Trophoblast cell (in vitro differentiated cells and primary cell): ENCODE results near the gene SETD1B.

ENCODE experiments used
- DNase-seq, 2 donors: peaks; one replicate each; pipeline ENCODE4 v3.0.0-alpha.2; 2016
- H2AFZ ChIP-seq: 2 replicates; pipeline ENCODE4 v1.6.1; 2013; ENCODE audit warnings: low read length, moderate library complexity, mild to moderate bottlenecking; ENCODE audit not compliant: insufficient read depth, poor library complexity
- H2AK5ac ChIP-seq: 2 replicates; pipeline ENCODE4 v1.6.1; 2013; ENCODE audit warnings: mild to moderate bottlenecking, low read length
- H2BK120ac ChIP-seq: 2 replicates; pipeline ENCODE4 v1.6.1; 2013; ENCODE audit warnings: low read length, mild to moderate bottlenecking, moderate library complexity; ENCODE audit not compliant: insufficient read depth, poor library complexity
- H2BK12ac ChIP-seq: 2 replicates; pipeline ENCODE4 v1.6.1; 2013; ENCODE audit warnings: mild to moderate bottlenecking, low read length, moderate library complexity
- H2BK5ac ChIP-seq: 2 replicates; pipeline ENCODE4 v1.6.1; 2013; ENCODE audit warnings: low read length, low read depth, moderate library complexity, mild to moderate bottlenecking; ENCODE audit not compliant: poor library complexity
- H3K14ac ChIP-seq: 2 replicates; pipeline ENCODE4 v1.6.1; 2013; ENCODE audit warnings: mild to moderate bottlenecking, low read length
- H3K18ac ChIP-seq: 2 replicates; pipeline ENCODE4 v1.6.1; 2013; ENCODE audit warnings: mild to moderate bottlenecking, low read length
- H3K23ac ChIP-seq: 2 replicates; pipeline ENCODE4 v1.6.1; 2013; ENCODE audit warnings: low read length
- H3K27ac ChIP-seq: 2 replicates; pipeline ENCODE4 v1.5.1; 2013; ENCODE audit warnings: low read depth, mild to moderate bottlenecking, inconsistent platforms, low read length, moderate library complexity
- H3K27me3 ChIP-seq: 2 replicates; pipeline ENCODE4 v1.6.1; 2013; ENCODE audit warnings: inconsistent platforms, mild to moderate bottlenecking, low read length, moderate library complexity; ENCODE audit not compliant: insufficient read depth
- H3K36me3 ChIP-seq, 2 experiments: 1 replicate in 1 of 2; 2 replicates in 1 of 2; pipeline ENCODE4 v1.6.1; 2013; ENCODE audit warnings: low read length in 2 of 2, mild to moderate bottlenecking in 2 of 2, moderate library complexity in 1 of 2; ENCODE audit not compliant: insufficient read depth in 2 of 2, control insufficient read depth in 1 of 2
- H3K4ac ChIP-seq: 2 replicates; pipeline ENCODE4 v1.6.1; 2013; ENCODE audit warnings: low read depth, mild to moderate bottlenecking, low read length, moderate library complexity
- H3K4me1 ChIP-seq, 2 experiments: 1 replicate in 1 of 2; 2 replicates in 1 of 2; pipeline ENCODE4 v1.6.1; 2013; ENCODE audit warnings: low read length in 2 of 2, mild to moderate bottlenecking in 2 of 2, moderate library complexity in 1 of 2; ENCODE audit not compliant: insufficient read depth in 2 of 2, control insufficient read depth in 1 of 2
- H3K4me2 ChIP-seq: 2 replicates; pipeline ENCODE4 v1.6.1; 2013; ENCODE audit warnings: inconsistent platforms, mild to moderate bottlenecking, low read length, moderate library complexity
- H3K4me3 ChIP-seq: 2 replicates; pipeline ENCODE4 v1.5.1; 2013; ENCODE audit warnings: mild to moderate bottlenecking, low read depth, low read length, inconsistent platforms
- H3K79me1 ChIP-seq: one replicate; pipeline ENCODE4 v1.6.1; 2013; ENCODE audit warnings: low read length
- H3K79me2 ChIP-seq: 2 replicates; pipeline ENCODE4 v1.6.1; 2013; ENCODE audit warnings: low read length, mild to moderate bottlenecking; ENCODE audit not compliant: control insufficient read depth, insufficient read depth, poor library complexity
- H3K9ac ChIP-seq: 2 replicates; pipeline ENCODE4 v1.6.1; 2013; ENCODE audit warnings: mild to moderate bottlenecking, low read length
- H3K9me3 ChIP-seq: 2 replicates; pipeline ENCODE4 v1.6.1; 2013; ENCODE audit warnings: low read depth, mild to moderate bottlenecking, control low read depth, inconsistent platforms, low read length; ENCODE audit not compliant: insufficient read depth
- H4K12ac ChIP-seq: 2 replicates; pipeline ENCODE4 v1.6.1; 2013; ENCODE audit warnings: low read depth, mild to moderate bottlenecking, low read length, moderate library complexity
- H4K8ac ChIP-seq: 2 replicates; pipeline ENCODE4 v1.6.1; 2013; ENCODE audit warnings: low read depth, mild to moderate bottlenecking, low read length, moderate library complexity
- H4K91ac ChIP-seq: one replicate; pipeline ENCODE4 v1.6.1; 2013; ENCODE audit warnings: low read depth, mild to moderate bottlenecking, low read length, moderate library complexity
- WGBS: extraction: QIAGEN DNeasy Blood & Tissue Kit; methylation state at CpG from one replicate; pipeline ENCODE4 v1.1.7; 2013; ENCODE audit warnings: missing lambda C conversion rate; ENCODE audit not compliant: insufficient read length, insufficient coverage; ENCODE audit errors: extremely low coverage; 5-methylcytosine and 5-hydroxymethylcytosine counted together

SETD1B gene

DNA sequence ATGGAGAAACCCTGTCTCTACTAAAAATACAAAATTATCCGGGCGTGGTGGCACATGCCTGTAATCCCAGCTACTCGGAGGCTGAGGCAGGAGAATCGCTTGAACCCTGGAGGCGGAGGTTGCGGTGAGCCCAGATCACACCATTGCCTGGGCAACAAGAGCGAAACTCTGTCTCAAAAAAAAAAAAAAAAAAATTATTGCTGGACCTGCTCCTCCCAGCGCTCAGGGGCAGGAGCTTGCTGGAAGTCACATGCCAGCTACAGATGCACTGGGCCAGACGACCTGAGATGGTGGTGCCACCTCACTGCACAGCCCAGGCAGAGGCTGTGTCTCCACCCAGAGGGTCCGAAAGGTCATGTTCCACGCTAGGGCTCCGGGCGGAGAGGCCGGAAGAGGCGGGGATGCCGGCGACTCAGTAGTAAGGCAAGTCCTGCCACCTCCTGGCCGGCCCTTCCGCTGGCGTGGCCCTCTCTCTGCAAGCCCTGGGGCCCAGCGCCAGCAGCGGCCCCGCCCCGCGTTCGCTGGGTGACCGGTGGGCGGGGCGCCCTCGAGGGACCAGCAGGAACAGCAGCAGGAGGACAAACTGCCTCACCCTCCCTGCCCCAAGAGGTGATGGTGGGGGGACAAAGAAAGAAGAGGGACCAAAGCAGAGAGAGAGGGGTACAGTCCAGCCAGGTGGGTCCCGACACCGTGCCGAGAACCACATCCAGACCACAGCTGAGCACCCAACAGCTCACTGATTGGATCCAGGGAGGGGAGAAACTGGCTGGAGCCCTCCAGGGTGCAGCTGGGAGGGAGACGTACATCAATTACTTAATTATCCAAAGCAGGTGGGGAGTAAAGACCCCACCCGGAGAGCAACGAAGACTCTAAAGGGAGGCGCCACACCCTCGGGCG, 6.7 kb upstream of the SETD1B start:
- H3K4ac ChIP-seq: peak overlapping the region; percentile 41
- WGBS: no CpG with 5 or more reads among the region's 39 CpGs
- H3K23ac ChIP-seq: no peak overlapping the region
- peak overlapping the region; percentile 37 for H3K4me2 ChIP-seq
- H3K4me3 ChIP-seq: no peak overlapping the region
- peak overlapping the region; percentile 57 for H3K18ac ChIP-seq
- peak overlapping the region; percentile 12 for H4K8ac ChIP-seq
- no peak overlapping the region for H2AFZ ChIP-seq
- H3K4me1 ChIP-seq: peaks cover 39 to 48% of the 10 kb centered on the region in 2 experiments
- no peaks in the 10 kb centered on the region for H3K27me3 ChIP-seq
- peak overlapping the region; percentile 18 for H2AK5ac ChIP-seq
- peak overlapping the region; percentile 39 for H4K12ac ChIP-seq
- peaks cover 34% of the 10 kb centered on the region for H3K79me2 ChIP-seq
- peaks cover 18 to 31% of the 10 kb centered on the region in 2 experiments for H3K36me3 ChIP-seq
- no peaks in the 10 kb centered on the region for H3K9me3 ChIP-seq
- H3K9ac ChIP-seq: no peak overlapping the region
- H4K91ac ChIP-seq: no peak overlapping the region
- H3K27ac ChIP-seq: peak overlapping the region; percentile 66
- no peak overlapping the region for H2BK12ac ChIP-seq
- peak overlapping the region; percentile 34 for H2BK120ac ChIP-seq
- peak; percentile 98 for DNase-seq
- H2BK5ac ChIP-seq: peak overlapping the region; percentile 10
- peaks cover 51% of the 10 kb centered on the region for H3K79me1 ChIP-seq
- H3K14ac ChIP-seq: peak overlapping the region; percentile 4

DNA sequence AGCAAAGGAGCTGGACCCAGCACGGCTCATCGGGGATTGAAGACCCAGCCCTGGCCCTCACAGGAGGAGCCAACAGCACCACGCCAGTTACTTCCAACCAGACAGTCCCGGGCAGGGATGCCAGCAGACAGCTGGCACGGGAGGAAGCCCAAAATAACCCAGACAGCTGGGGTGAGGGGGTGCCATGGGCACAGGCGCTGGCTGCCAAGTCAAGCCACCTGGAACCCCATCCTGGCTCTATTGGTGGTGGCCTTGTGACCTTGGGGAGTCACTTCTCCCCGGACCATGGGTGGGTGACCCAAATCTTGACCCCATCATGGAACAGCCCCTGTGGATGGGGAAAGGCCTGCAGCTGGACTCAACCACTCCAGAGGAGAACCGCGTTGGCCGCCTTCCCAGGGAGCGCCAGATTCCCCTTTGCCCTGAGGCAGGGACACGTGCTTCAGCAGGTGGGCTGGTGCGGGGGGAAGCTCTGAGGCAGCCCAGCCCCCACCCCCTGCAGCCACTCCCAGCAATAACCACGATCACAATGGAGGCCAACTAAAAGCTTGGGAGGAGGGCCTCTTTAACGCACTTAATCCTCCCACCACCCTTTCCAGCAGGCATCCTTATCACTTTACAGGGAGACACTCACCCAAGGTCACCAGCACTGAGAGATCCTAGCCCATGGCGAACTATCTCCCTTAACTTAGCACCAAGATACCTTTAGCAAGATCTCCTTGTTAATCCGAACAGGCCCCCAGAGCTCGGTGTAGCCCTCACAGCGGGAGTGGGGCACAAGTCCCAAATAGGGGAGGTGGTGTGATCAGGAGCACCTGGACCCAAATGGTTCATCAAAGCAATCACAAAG, 5.6 kb upstream of the SETD1B start:
- H3K18ac ChIP-seq: peak overlapping the region; percentile 12
- H3K9me3 ChIP-seq: no peaks in the 10 kb centered on the region
- peak overlapping the region; percentile 25 for H3K9ac ChIP-seq
- H4K12ac ChIP-seq: peak overlapping the region; percentile 32
- H3K14ac ChIP-seq: peak overlapping the region; percentile 36
- H3K23ac ChIP-seq: no peak overlapping the region
- peaks cover 52% of the 10 kb centered on the region for H3K79me1 ChIP-seq
- peak overlapping the region; percentile 47 for H4K91ac ChIP-seq
- H3K27me3 ChIP-seq: no peaks in the 10 kb centered on the region
- H3K4ac ChIP-seq: peak overlapping the region; percentile 6
- H3K36me3 ChIP-seq: peaks cover 18 to 31% of the 10 kb centered on the region in 2 experiments
- peak overlapping the region; percentile 9 for H2BK120ac ChIP-seq
- peak overlapping the region; percentile 82 for H3K27ac ChIP-seq
- H2AK5ac ChIP-seq: no peak overlapping the region
- H2BK5ac ChIP-seq: peak overlapping the region; percentile 34
- peak overlapping the region; percentile 40 for H4K8ac ChIP-seq
- peak overlapping the region; percentile 63 for H3K4me2 ChIP-seq
- H2BK12ac ChIP-seq: peak overlapping the region; percentile 29
- peak in 1 of 2 donors; percentile 50 for DNase-seq
- no CpG with 5 or more reads among the region's 19 CpGs for WGBS
- no peak overlapping the region for H3K4me3 ChIP-seq
- H2AFZ ChIP-seq: no peak overlapping the region
- peaks cover 34% of the 10 kb centered on the region for H3K79me2 ChIP-seq
- peaks cover 31 to 47% of the 10 kb centered on the region in 2 experiments for H3K4me1 ChIP-seq

DNA sequence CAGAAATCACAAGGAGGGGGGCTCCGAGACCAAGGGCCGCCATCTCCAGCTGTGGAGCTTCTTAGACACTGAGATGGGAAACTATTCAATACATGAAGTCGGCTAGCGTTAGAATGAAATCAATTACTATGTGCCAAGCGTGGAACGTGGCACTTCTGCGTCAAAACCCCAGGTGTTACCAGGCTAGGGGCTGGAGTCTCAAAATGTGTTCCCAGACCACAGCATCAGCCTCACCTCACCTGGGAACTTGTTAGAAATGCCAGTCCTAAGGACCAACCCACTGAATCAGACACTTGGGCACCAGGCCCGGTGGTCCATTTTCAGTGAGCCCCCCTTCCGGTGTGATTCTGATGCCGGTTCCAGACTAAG, 5.0 kb upstream of the SETD1B start:
- Histone ChIP-seq H3K4me2 (peak overlapping the region; percentile 63), H3K79me2 (peaks cover 39% of the 10 kb centered on the region), H2BK120ac (no peak overlapping the region), H3K4me1 (peaks cover 26 to 43% of the 10 kb centered on the region in 2 experiments), H3K18ac (peak overlapping the region; percentile 26), H3K14ac (peak overlapping the region; percentile 35), H3K4me3 (peak overlapping the region; percentile 54), H3K4ac (peak overlapping the region; percentile 6), H4K91ac (peak overlapping the region; percentile 47), H2AFZ (no peak overlapping the region), H3K23ac (no peak overlapping the region), H3K9me3 (no peaks in the 10 kb centered on the region), H2BK12ac (peak overlapping the region; percentile 59), H3K27me3 (no peaks in the 10 kb centered on the region), H4K12ac (no peak overlapping the region), H3K36me3 (peaks cover 18 to 31% of the 10 kb centered on the region in 2 experiments), H3K9ac (peak overlapping the region; percentile 25), H4K8ac (peak overlapping the region; percentile 40), H2BK5ac (peak overlapping the region; percentile 85), H3K79me1 (peaks cover 52% of the 10 kb centered on the region), H2AK5ac (peak overlapping the region; percentile 28), H3K27ac (peak overlapping the region; percentile 82)
- DNase-seq: peak in 1 of 2 donors; percentile 44
- WGBS: no CpG with 5 or more reads among the region's 10 CpGs

GRCh38 chr12:121799156-121799841, 4.5 kb upstream of the SETD1B start:
- H3K9ac ChIP-seq: peak overlapping the region; percentile 80
- peak overlapping the region; percentile 100 for H2BK5ac ChIP-seq
- H3K9me3 ChIP-seq: no peaks in the 10 kb centered on the region
- no peak overlapping the region for H3K23ac ChIP-seq
- H3K4me3 ChIP-seq: peak overlapping the region; percentile 72
- peak overlapping the region; percentile 99 for H3K18ac ChIP-seq
- H3K36me3 ChIP-seq: peaks cover 18 to 31% of the 10 kb centered on the region in 2 experiments
- H2BK12ac ChIP-seq: peak overlapping the region; percentile 91
- peak overlapping the region; percentile 100 for H4K91ac ChIP-seq
- no peaks in the 10 kb centered on the region for H3K27me3 ChIP-seq
- H4K8ac ChIP-seq: peak overlapping the region; percentile 95
- peaks cover 37% of the 10 kb centered on the region for H3K79me2 ChIP-seq
- DNase-seq: peak; percentile 78 to 80
- H3K27ac ChIP-seq: peak overlapping the region; percentile 100
- peak overlapping the region; percentile 100 for H2AK5ac ChIP-seq
- H3K4me2 ChIP-seq: peak overlapping the region; percentile 78
- peaks cover 23 to 39% of the 10 kb centered on the region in 2 experiments for H3K4me1 ChIP-seq
- H3K14ac ChIP-seq: peak overlapping the region; percentile 100
- H2BK120ac ChIP-seq: peak overlapping the region; percentile 96
- WGBS: no CpG with 5 or more reads among the region's 30 CpGs
- peak overlapping the region; percentile 72 for H2AFZ ChIP-seq
- H4K12ac ChIP-seq: peak overlapping the region; percentile 96
- peaks cover 51% of the 10 kb centered on the region for H3K79me1 ChIP-seq
- H3K4ac ChIP-seq: peak overlapping the region; percentile 99
